AG04450 (cell line): ENCODE results near the gene SWT1. TPM values are rescaled to one million over a fixed set of nuclear protein-coding genes. Genes with fewer than 3 reads are reported as not detected.

Experiments used
- CTCF ChIA-PET: fragments of 300-600, 350-600 bp; formaldehyde crosslinking; extraction: SDS; loops from one replicate; lab custom pipeline; 2022; ENCODE audit warnings: antibody characterized with exemption, inconsistent platforms; lab: Charles Lee
- POLR2A ChIA-PET: fragments of 350-600 bp; formaldehyde crosslinking; extraction: SDS; loops from one replicate; lab custom pipeline; 2021; ENCODE audit warnings: antibody characterized with exemption, inconsistent platforms; lab: Yijun Ruan, JAX
- DNase-seq: peaks from one replicate; pipeline ENCODE4 v3.0.0-alpha.2; 2011; ENCODE audit warnings: low read depth, low spot score
- H3K27ac ChIP-seq: one replicate; pipeline ENCODE4 v1.5.1; 2012; ENCODE audit warnings: low read depth, low read length, control low read depth
- H3K27me3 ChIP-seq: one replicate; pipeline ENCODE4 v1.6.0; 2012; ENCODE audit warnings: low read length; ENCODE audit not compliant: control insufficient read depth, insufficient read depth
- H3K4me3 ChIP-seq: 2 replicates; pipeline ENCODE4 v1.5.1; 2011; ENCODE audit warnings: mild to moderate bottlenecking, low read depth, low read length, control low read depth
- H3K9me3 ChIP-seq: 2 replicates; pipeline ENCODE4 v1.5.1; 2012; ENCODE audit warnings: low read length; ENCODE audit not compliant: control insufficient read depth, insufficient read depth
- CTCF ChIP-seq: IDR thresholded peaks from 2 replicates; pipeline ENCODE4 v1.5.1; 2011; ENCODE audit warnings: low read depth, low read length, control low read depth, inconsistent platforms
- polyA plus RNA-seq: library from polyadenylated mRNA; depleted of rRNA; stranded (reverse); fragments of >200 nt; gene quantifications from 2 replicates; pipeline ENCODE4 v1.2.3, GENCODE V29; 2011

The SWT1 gene
- polyA plus RNA-seq, 1 experiment, result 3.6 TPM

GRCh38 chr1:185324118-185324517, 167.2 kb downstream of the SWT1 start:
- Histone ChIP-seq H3K27ac (no peak overlapping the region), H3K9me3 (peaks cover 4% of the 10 kb centered on the region; the same call in 1 of the 2 replicates), H3K27me3 (no peaks in the 10 kb centered on the region), H3K4me3 (no peak overlapping the region)
- CTCF ChIA-PET, result interaction anchor here (0.7 to 1.1 kb wide), 2 partner anchors 122 to 272 kb away, joined by 3 to 4 read pairs; no protein-coding TSS in a partner anchor
- POLR2A ChIA-PET, result no interaction called here
- TF ChIP-seq CTCF, result no peak
- no peak for DNase-seq

- no peak overlapping the region for H3K27ac ChIP-seq
- peaks cover 4% of the 10 kb centered on the region; the same call in 1 of the 2 replicates for H3K9me3 ChIP-seq
- H3K27me3 ChIP-seq, result no peaks in the 10 kb centered on the region
- no peak for TF ChIP-seq CTCF
- DNase-seq, result no peak
- ChIA-PET CTCF (interaction anchor here (0.7 to 1.0 kb wide), 2 partner anchors 271 to 277 kb away, joined by 3 to 4 read pairs; no protein-coding TSS in a partner anchor), POLR2A (interaction anchor here (0.7 kb wide), 1 partner anchor 571 kb away, joined by 3 read pairs; the partner anchor contains the start of gene EDEM3)
- no peak overlapping the region for H3K4me3 ChIP-seq
Observed at GRCh38 chr1:185325413-185325812, 168.4 kb downstream of the SWT1 start.

GRCh38 chr1:185328255-185328654, 171.3 kb downstream of the SWT1 start:
- ChIA-PET CTCF (no interaction called here), POLR2A (no interaction called here)
- DNase-seq, result no peak
- no peaks in the 10 kb centered on the region for H3K27me3 ChIP-seq
- no peak overlapping the region for H3K27ac ChIP-seq
- no peaks in the 10 kb centered on the region for H3K9me3 ChIP-seq
- no peak overlapping the region for H3K4me3 ChIP-seq
- no peak for TF ChIP-seq CTCF

GRCh38 chr1:185334182-185334581, 177.2 kb downstream of the SWT1 start:
- POLR2A ChIA-PET, result no interaction called here
- no peak overlapping the region for H3K27ac ChIP-seq
- H3K4me3 ChIP-seq, result no peak overlapping the region
- CTCF ChIA-PET, result no interaction called here
- TF ChIP-seq CTCF, result no peak
- no peaks in the 10 kb centered on the region for H3K9me3 ChIP-seq
- no peaks in the 10 kb centered on the region for H3K27me3 ChIP-seq
- no peak for DNase-seq

- H3K4me3 ChIP-seq, result no peak overlapping the region
- no peak for DNase-seq
- H3K27ac ChIP-seq, result no peak overlapping the region
- ChIA-PET POLR2A (interaction anchor here (0.6 kb wide), 1 partner anchor 156 kb away, joined by 3 read pairs; no protein-coding TSS in a partner anchor), CTCF (interaction anchor here (1.9 to 3.1 kb wide), 2 partner anchors 20 to 333 kb away, joined by 6 to 13 read pairs; partner anchors contain the start of gene IVNS1ABP)
- no peaks in the 10 kb centered on the region for H3K9me3 ChIP-seq
- no peak for TF ChIP-seq CTCF
- H3K27me3 ChIP-seq, result no peaks in the 10 kb centered on the region
Observed at GRCh38 chr1:185337246-185337645, 180.3 kb downstream of the SWT1 start.
